NCI-H1930 (cell line): ENCODE results near the gene ARHGAP15.

Experiments used
- DNase-seq, 2 experiments: peaks; one replicate each; lab custom pipeline; 2025; lab: John Stamatoyannopoulos, UW

ARHGAP15 gene

DNA sequence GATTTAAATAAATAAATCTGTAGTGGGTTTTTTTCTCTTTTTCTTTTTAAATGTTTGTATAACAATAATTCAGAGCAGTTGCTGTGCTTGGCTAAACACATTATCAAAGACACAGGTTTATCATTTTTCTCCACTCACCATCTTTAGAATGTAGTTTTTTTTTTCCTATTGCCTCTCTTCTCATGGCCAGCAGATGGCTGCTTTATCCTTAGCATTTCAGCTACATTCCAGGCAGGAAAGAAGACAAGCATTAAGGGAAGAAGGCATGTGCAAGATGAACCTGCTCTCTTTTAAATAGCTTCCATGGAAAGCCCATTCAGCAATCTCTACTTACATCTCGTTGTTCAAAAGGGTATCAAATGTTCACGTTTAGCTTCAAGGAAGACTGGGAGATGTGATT lies 42.6 kb downstream of the ARHGAP15 start:
- DNase-seq: no peak

DNA sequence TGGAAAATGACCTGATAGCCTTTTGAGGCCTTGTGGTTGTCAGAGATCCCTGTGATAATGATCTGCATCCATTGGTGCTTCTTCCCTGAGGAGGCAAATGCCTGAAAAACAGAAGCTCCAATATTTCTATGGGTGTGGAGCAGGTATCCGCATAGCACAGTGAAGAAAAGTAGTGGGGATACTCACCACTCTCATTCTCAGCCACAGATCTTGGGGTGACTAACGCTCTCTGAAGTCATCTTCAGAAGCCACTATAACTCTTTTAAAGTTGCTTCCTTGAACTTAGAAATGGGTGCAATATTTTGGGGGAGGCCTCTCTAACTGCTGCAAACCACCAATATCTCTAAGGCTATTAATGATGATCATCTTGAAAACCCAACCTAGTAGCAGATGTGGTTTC lies 46.2 kb downstream of the ARHGAP15 start:
- no peak for DNase-seq

DNA sequence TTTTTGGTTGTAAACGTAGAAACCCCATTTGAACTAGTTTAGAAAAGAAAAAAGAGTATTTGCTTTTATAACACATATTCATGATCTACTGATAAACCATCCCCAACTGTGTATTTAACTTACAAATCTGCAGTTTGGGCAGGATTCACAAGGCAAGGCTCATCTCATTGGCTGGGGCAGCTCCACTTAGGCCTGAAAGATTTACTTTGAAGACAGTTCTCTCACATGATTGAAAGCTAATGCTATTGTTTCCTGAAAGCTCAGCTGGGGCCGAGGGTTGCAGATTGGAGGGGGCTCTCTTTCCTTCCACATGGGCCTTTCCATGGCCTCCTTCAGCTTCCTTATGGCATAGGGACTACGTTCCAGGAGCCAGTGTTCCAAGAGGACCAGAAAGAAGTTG lies 47.4 kb downstream of the ARHGAP15 start:
- DNase-seq: no peak

DNA sequence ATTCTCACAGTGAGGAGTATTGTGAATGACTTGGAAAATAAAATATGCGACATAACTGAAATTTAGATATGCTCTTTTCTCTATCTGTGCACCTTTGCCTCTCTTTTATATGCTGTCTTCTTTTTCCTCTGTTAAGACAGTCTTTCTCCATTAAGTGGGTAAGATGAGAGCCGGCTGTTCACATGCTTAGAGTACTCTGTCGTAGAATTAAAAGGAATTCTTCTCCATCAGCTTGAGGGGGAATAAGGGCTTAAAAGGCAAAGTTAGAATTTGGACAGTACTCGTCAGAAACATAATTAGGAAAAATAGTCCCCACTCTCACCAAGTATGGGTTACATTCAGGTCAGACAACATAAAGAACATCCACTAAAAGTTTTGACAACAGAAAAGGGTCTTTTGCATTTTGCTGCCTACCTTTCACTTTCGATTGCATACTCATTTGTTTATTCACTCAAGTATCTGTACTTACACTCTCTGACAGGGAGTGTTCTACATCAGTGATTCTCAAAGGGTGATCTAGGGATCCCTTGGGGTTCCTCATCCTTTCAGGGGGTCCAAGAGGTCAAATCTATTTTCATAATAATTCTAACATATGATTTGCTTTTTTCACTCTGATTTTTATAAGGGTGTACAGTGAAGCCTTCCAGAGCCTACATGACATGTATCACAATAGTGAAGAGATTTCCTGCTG lies 48.0 kb downstream of the ARHGAP15 start:
- DNase-seq: no peak

DNA sequence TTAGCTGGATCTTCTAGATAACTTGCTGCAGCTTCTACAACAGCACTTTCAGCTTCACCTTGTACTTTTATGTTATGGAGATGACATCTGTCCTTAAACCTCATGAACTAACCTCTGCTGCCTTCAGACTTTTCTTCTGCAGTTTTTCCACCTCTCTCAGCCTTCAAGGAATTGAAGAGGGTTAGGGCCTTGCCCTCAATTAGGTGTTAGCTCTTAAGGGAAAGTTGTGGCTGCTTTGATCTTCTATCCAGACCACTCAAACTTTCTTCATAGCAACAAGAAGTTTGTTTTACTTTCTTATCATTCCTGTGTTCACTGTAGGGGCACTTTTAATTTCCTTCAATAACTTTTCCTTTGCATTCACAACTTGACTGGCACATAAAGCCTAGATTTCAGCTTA lies 52.3 kb downstream of the ARHGAP15 start:
- no peak for DNase-seq

DNA sequence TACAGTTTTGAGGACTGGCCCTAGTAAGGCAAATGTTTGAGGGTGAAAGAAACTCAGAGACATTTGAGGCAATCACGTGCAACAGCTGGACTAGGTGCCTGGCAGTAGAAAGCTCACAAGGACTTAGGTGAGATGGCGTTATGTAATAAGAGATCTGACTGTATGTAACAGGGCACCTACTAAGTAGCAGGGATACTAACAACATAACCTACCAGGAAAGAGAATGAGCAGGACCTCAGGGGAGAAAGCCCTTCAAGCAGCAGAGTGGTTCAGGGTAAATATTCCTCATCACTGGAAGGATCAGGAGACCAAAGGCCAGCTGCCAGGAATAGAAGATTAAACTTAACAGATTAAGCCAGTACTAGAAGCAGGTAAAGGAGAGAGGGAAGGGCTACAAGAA lies 53.4 kb downstream of the ARHGAP15 start:
- DNase-seq: no peak

DNA sequence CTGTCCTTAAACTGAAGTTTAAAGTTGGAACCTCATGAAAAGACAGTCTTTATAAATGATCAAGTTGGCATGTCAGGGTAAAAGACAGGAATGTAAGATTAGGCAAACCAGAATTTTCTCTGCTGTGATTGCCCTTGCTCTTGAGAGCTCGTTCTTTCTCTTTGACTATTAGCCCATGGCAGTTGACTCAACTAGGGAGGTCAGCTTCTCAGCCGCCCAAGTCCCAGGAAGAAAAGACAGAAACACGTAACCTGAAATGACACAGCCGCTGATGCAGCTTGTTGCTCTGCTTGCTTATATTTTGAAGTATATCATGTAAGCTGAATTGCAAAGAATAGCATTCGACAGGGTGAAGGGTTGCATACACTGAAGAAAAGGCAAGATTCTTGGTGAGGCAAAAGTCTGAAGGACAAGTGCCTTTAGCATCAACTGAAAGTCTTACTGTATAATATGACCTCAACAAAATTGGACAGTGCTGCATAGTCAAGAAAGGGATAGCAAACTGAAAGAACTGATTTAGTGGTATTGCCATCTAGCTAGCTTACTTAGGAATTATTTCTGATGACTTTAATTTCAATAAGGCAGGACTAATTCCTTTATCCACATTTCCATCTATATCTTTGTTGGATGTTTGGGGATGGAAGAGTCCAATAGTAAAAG lies 54.7 kb downstream of the ARHGAP15 start:
- DNase-seq: no peak

DNA sequence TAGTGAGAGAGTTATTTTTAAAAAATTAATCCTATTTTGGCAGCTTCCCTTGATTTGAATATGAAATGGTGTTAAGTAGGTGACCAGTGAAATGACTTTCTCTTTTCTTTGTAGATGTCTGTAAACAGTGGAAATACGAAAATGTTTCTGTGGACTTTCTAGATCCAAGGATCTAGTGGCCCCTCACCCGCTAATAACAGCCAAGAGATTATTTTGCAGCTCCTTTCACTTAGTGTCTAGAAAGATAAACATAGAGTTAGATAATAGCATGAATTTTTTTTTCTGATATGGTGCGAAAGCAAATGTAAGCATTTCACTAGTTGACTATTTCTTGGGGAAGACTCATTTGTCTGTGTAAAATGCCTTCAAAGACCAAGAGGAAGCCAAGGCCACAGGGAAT lies 57.7 kb downstream of the ARHGAP15 start:
- no peak for DNase-seq

DNA sequence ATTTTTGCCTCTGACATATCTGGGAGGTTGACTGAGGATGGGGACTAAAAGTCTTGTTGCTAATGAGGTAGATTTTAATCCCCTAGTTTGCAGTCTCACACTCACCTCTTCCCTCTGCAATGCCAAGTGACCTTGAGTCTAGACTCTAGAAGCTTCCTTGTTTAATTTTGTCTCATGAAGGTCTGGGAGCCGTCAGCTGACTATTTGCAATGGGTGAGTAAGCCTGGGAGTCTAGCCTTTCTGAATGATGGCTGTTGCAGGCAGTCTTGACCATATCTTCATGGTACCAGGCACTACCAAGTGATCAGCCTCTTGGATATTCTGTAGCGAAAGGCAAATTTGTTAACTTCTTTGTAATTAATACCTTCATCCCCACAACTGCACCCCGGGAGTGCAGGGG lies 61.2 kb downstream of the ARHGAP15 start:
- DNase-seq: no peak

DNA sequence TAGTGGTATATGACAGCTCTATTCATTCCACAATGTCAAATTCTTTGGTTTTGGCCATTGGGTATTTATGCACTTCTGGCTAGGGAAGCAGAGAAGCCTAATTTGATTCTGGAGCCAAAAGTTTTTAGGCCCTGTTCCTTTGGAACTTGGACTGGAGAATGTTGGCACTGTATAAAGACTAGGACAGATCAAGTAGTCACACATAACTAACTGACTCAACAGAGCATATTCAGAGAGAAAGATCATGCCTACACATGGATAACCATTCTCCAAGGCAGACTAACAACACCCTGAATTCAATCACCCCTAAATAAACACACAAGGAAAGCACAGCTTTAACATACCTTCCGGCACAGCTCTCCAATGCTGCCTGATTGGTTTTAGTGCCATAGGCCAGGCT lies 62.9 kb downstream of the ARHGAP15 start:
- DNase-seq: no peak

DNA sequence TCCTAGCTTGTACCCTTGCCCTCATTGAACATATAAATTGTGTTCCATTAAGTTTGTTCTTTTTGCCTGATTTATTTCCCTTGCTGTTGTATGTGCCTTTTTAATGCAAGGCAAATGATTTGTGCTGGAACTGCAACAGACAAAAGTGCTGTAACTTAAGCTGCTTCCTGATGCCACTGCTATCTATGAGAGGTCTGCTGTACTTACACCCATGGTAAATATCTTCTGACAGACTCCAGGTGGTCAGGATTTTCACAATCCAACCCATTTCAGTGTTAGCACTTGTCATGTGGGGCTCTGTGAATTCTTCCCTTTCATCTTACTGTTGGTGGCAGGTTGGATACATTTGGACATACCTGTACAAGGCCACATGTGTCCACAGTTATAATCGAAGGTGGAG lies 63.5 kb downstream of the ARHGAP15 start:
- DNase-seq: no peak

DNA sequence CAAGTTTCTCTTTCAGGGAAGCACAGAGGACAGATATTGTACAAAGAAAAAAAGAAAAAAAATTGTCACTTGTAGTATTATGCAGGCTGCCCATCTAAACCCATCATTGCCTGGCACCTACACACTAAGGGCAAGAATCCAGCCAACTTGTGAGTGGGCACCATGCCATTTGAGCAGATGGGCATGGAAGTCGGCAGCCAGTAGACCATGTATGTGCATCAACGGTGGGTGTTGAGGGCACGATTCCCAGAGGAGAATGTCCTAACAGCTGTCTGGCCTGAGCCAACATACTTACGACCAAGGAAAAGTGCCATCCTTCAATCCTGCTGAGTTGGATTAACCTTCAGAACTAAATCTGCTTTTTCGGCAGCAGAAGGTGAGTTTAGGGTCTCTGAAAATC lies 63.9 kb downstream of the ARHGAP15 start:
- no peak for DNase-seq

DNA sequence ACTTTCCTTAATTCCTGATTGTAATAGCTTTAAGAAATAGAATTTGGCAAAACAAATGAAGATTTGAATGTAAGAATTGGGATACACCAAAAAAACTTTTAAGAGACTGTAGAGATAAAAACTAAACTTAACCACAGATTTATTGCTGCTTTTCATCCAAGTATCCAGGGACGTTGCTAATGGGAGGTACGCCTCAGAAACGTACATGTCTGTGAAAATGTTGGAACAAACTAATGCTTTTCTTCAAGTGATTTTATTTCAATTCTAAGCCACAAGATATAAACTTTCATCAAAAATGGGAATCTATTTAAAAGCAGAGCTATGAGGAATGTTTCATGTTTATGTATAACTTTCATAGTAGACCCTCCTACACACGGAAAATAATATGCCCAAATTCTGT lies 66.3 kb downstream of the ARHGAP15 start:
- DNase-seq: no peak

DNA sequence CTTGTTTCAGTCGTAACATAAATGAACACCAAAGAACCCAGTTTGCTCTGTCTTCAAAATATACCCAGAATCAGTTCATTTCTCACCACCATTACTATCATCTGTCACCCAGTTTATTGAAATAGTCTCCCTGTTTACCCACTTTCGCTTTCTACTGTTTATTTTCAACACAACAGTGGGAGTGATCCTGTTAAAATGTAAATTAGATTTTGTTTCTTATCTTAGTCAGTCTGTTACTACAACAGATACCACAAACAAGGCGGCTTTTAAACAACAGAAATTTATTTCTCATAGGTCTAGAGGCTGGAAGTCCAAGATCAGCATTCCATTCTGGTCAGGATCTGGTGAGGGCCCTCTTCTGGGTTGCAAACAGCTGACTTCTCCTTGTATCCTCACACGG lies 74.8 kb downstream of the ARHGAP15 start:
- DNase-seq: no peak

DNA sequence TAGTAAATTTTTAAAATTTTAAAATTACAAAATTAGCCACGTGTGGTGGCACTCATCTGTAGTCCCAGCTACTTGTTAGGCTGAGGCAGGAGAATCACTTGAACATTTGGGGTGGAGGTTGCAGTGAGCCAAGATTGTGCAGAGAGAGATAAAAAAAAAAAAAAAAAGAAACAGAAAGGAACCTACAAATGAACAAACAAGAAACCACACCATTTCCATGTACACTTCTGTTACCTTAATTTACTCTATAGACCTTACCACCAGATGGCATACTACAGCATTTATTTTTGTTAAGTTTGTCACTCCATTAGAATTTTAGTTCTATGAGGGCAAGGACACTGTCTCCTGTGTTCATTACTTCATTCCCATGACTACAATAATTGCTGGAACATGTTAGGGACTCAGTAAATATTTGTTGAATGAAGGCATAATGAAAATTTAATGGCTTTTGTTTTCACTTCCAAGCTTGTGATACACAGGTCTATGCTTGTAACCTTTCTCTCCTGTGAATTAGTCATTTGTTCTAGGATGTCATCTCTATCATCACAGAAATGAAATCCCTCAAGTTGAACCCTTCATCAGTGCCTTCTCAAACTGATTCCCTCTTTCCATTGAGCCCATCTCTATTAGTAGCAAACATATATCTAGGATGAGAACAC lies 76.0 kb downstream of the ARHGAP15 start:
- no peak for DNase-seq

DNA sequence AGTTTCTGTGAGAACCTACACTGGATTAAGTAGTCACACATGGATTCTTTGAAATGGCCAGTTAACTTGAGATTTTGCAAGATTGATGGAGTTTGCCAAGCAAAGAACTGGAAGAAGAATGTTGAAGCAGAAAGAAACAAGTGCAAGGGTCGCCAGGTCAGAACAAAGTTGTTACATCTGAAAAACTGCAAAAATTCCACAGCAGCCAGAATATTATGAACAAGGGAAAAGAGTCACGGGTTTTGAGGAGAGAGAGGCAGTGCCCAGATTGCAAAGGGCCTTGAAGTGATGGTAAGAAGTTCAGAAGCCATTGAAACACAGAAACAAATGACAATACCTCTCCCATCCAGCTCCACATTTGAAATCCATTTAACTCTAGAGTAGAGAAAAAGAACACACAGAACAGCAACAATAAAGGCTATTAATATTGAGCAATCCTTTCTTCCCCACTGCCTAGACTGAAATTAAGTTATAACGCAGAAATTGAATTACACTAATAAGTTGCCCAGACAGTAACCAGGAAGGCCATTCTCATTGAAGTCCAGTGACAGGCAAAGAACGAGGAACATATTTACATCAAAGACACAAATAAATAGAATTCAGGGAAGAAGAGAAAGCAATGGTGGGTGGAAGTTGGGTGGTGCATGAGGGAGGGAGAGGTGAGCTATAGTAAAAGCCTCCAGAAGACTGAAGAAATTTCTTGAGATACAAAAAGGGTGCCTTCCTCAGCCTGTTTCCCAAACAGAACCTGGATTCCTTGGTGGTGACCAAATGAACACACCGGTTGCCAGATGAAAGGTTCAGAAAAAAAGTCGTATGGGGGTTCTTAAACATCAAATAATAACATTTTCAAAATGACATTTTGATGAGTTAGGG lies 80.6 kb downstream of the ARHGAP15 start:
- no peak for DNase-seq

DNA sequence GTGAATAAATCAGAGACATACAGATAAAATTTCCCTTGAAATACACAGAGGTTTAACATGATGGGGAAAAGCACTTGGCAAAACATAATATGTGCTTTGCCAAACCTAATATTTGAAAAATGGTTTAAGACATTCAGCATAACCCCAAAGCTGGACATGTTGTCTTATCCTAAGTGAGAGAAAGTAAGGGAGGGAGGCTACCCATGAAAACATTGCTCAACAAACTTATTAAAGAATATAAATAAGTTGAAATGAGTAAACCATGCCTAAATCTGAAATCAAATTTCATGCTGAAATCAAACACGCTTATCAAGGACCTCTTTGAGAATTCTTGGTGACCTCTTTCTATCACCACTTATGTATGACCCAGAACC lies 81.2 kb downstream of the ARHGAP15 start:
- DNase-seq: no peak

DNA sequence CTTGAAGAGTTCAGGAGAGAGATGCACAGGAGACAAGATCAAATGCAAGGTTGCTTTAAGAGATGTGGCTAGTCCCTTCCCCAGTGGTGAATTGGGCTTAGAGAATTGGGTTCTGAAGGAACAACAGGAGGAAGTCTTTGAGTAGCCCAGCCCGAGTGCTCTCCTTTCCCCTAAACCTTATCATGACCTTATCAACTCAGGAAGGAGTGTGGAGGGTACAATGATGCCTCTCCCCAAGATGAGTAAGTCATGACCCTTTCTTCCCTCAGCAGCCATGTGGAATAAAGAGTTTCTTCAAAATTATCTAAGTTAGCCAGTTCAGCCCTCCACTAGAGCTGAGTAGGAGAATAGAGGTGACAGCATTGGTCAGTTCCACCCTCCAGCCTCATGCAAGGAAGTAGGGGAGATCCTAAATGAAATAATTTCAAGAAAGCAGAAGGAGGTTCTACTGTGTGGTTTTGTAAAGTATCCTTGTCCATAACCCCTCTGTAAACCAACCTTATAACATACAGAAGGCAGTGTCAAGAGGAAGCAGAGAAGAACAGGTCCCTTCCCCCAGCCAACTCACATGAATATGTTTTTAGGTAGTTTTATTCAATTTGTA lies 88.4 kb downstream of the ARHGAP15 start:
- no peak for DNase-seq

DNA sequence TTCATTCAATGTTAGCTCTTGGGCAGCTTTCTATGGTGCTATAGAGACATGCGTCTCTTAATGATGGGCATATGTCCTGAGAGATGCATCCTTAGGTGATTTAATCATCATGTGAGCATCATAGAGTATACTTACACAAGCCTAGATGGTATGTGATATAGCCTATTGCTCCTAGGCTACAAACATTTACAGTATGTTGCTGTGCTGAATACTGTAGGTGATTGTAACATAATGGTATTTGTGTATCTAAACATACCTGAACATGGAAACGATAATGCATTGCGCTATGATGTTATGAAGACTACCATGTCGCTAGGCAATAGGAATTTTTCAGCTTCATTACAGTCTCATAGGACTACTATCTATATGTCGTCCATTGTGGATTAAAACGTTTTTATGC lies 89.4 kb downstream of the ARHGAP15 start:
- DNase-seq: no peak

DNA sequence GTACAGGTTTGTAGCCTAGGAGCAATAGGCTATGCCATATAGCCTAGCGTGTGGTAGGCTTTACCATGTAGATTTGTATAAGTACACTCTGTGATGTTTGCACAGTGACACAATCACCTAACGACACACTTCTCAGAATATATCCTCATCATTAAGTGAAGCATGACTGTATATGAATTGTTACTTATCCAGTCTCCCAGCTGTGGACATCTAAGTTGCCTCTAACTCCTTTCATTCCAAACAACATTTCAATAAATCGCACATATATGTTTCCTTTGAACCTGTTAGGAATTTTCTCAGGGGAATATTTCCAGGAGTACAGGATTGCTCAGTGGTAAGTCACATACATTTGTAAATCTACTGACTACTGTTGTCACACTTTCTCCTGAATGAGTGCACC lies 90.0 kb downstream of the ARHGAP15 start:
- no peak for DNase-seq

DNA sequence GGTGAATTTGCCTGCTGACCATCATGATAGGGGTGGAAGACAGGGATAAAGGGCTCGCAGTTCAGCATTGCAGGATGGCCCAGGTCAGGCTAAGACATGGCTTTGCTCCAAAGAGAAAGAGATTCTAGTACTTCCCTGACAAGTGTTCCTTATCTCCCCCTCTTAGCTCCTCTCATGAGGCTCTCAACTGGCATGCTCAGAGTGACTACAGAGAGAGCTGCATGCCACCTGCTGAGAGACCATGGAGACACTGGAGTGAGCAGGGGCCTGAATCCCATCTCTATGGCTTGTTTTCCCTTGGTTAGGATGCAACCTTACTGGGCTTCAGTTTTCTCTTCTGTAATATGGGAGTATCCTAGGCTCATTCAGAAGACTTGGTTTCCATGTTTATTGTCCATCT lies 94.3 kb downstream of the ARHGAP15 start:
- DNase-seq: no peak

DNA sequence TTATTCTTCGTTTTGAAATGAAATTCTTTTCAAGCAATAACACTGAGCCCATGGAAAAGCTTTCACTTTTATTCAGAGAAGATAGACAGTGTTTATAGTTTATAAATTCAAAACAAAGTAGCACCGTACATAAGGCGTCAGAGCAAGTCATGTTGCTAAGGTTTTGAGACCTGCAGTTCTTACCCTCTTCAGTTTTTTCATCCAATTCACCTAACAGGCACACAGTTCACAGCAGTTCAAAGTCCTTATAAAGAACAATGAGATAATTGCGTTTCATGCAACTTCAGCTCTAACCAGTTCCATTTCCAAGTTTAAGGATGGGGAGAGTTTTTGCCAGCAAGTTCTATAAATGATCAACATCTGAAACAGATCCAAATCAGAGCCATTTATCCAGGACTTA lies 96.7 kb downstream of the ARHGAP15 start:
- no peak for DNase-seq
